ENCODE results near the gene CARD14. TPM values are rescaled to one million over a fixed set of nuclear protein-coding genes. Genes with fewer than 3 reads are reported as not detected.

Gene CARD14
- total RNA-seq, 1 experiment from 2014 or later = 16.5 TPM

GRCh38 chr17:80173126-80173525 lies 3.3 kb downstream of the CARD14 start:
- no TSS peak for BruUV-seq (replicated peaks)
- H3K9me3 ChIP-seq (ENCODE audit: insufficient read depth, low read depth) = no peaks in the 10 kb centered on the region
- H4K20me1 ChIP-seq (ENCODE audit: insufficient read depth) = no peaks in the 10 kb centered on the region
- no peak overlapping the region for H3K27ac ChIP-seq
- H2AFZ ChIP-seq = no peak overlapping the region
- no peaks in the 10 kb centered on the region for H3F3A ChIP-seq (ENCODE audit: insufficient read depth, low read depth)
- H3K4me2 ChIP-seq = no peak overlapping the region
- ChIA-PET POLR2A (ENCODE audit: unreplicated experiment) (no interaction called here), CTCF (no interaction called here)
- intact Hi-C loops (cut with micrococcal nuclease; ENCODE audit: unreplicated experiment) = no loop called here
- H3K9me2 ChIP-seq (ENCODE audit: insufficient read depth) = no peaks in the 10 kb centered on the region
- TF ChIP-seq CTCF (conservative IDR thresholded peaks at IDR 0.05) (no peak), EZH2 (IDR thresholded peaks at IDR 0.05; ENCODE audit: low read depth) (no peak)
- no peak overlapping the region for H3K4me3 ChIP-seq
- no peak for DNase-seq
- no peaks in the 10 kb centered on the region for H3K27me3 ChIP-seq (ENCODE audit: insufficient read depth, low read depth)
- H3K4me1 ChIP-seq (replicated peaks; ENCODE audit: insufficient read depth) = peaks cover 18% of the 10 kb centered on the region
- no peaks in the 10 kb centered on the region for H3K79me2 ChIP-seq (ENCODE audit: low read depth)
- no peaks in the 10 kb centered on the region for H3K36me3 ChIP-seq (ENCODE audit: low read depth)

GRCh38 chr17:80173916-80174315 lies 4.1 kb downstream of the CARD14 start:
- Histone ChIP-seq H3F3A (ENCODE audit: insufficient read depth, low read depth) (no peaks in the 10 kb centered on the region), H3K27ac (no peak overlapping the region), H3K4me2 (no peak overlapping the region), H3K79me2 (ENCODE audit: low read depth) (no peaks in the 10 kb centered on the region), H2AFZ (no peak overlapping the region), H3K9me2 (ENCODE audit: insufficient read depth) (no peaks in the 10 kb centered on the region), H3K4me3 (no peak overlapping the region), H4K20me1 (ENCODE audit: insufficient read depth) (no peaks in the 10 kb centered on the region), H3K4me1 (replicated peaks; ENCODE audit: insufficient read depth) (peaks cover 18% of the 10 kb centered on the region), H3K27me3 (ENCODE audit: insufficient read depth, low read depth) (no peaks in the 10 kb centered on the region), H3K9me3 (ENCODE audit: insufficient read depth, low read depth) (no peaks in the 10 kb centered on the region), H3K36me3 (ENCODE audit: low read depth) (no peaks in the 10 kb centered on the region)
- CTCF ChIA-PET = no interaction called here
- intact Hi-C loops (cut with micrococcal nuclease; ENCODE audit: unreplicated experiment) = no loop called here
- POLR2A ChIA-PET (ENCODE audit: unreplicated experiment) = no interaction called here
- no peak for TF ChIP-seq CTCF (conservative IDR thresholded peaks at IDR 0.05)
- TF ChIP-seq EZH2 (IDR thresholded peaks at IDR 0.05; ENCODE audit: low read depth) = no peak
- BruUV-seq (replicated peaks) = no TSS peak
- DNase-seq = no peak

- Histone ChIP-seq H3K9me3 (ENCODE audit: insufficient read depth, low read depth) (no peaks in the 10 kb centered on the region), H3K9me2 (ENCODE audit: insufficient read depth) (no peaks in the 10 kb centered on the region), H3K4me1 (replicated peaks; ENCODE audit: insufficient read depth) (0 out of 2 replicates have a peak, but pooled peaks cover 6% of the 10 kb centered on the region), H3K27me3 (ENCODE audit: insufficient read depth, low read depth) (no peaks in the 10 kb centered on the region), H3K4me3 (no peak overlapping the region), H3K36me3 (ENCODE audit: low read depth) (no peaks in the 10 kb centered on the region), H2AFZ (no peak overlapping the region), H3F3A (ENCODE audit: insufficient read depth, low read depth) (no peaks in the 10 kb centered on the region), H3K79me2 (ENCODE audit: low read depth) (no peaks in the 10 kb centered on the region), H4K20me1 (ENCODE audit: insufficient read depth) (no peaks in the 10 kb centered on the region), H3K4me2 (no peak overlapping the region), H3K27ac (no peak overlapping the region)
- TF ChIP-seq CTCF (conservative IDR thresholded peaks at IDR 0.05) (no peak), EZH2 (IDR thresholded peaks at IDR 0.05; ENCODE audit: low read depth) (no peak)
- ChIA-PET POLR2A (ENCODE audit: unreplicated experiment) (no interaction called here), CTCF (no interaction called here)
- no peak for DNase-seq
- no TSS peak for BruUV-seq (replicated peaks)
- intact Hi-C loops (cut with micrococcal nuclease; ENCODE audit: unreplicated experiment) = no loop called here
These were observed 6.9 kb downstream of the CARD14 start for GRCh38 chr17:80176757-80177156.

Measured in PC-9 (cell line).